ENCODE measurements around the gene RPS8.
"Not testable (repeated sequence)": the region's sequence is repeated elsewhere in the genome, so short reads cannot be mapped to it uniquely, and the experiment has no call there.

Gene RPS8

GRCh38 chr1:44820328-44821239 lies 45.2 kb downstream of the RPS8 start:
- DNase-seq, result no peak

- no peak for DNase-seq
These were observed 45.9 kb downstream of the RPS8 start for GRCh38 chr1:44821240-44821715.

GRCh38 chr1:44822131-44822701 lies 46.9 kb downstream of the RPS8 start:
- no peak for DNase-seq

- DNase-seq, result no peak
These were observed 47.7 kb downstream of the RPS8 start for GRCh38 chr1:44822981-44823451.

GRCh38 chr1:44824392-44824791 lies 49.1 kb downstream of the RPS8 start:
- not testable (repeated sequence) for DNase-seq

GRCh38 chr1:44826375-44827196 lies 51.2 kb downstream of the RPS8 start:
- no peak for DNase-seq

- no peak for DNase-seq
These were observed 52.1 kb downstream of the RPS8 start for GRCh38 chr1:44827197-44828002.

GRCh38 chr1:44828003-44828651 lies 52.8 kb downstream of the RPS8 start:
- no peak for DNase-seq

All from NCI-H1694 treated with DMSO at 0.1 percent for 48 hours (cell line).